ENCODE measurements around the gene LRP1B. TPM values are rescaled to one million over a fixed set of nuclear protein-coding genes. Genes with fewer than 3 reads are reported as not detected.

LRP1B gene
- total RNA-seq, 6 experiments from 2014 or later = 0.06 to 1.7 (median 0.15) TPM; not detected in 1

GRCh38 chr2:140337061-140337460 is 1793.8 kb downstream of the LRP1B start:
- no peak for ATAC-seq
- no peak for TF ChIP-seq CTCF (IDR thresholded peaks at IDR 0.05)
- H3K4me3 ChIP-seq = no peak overlapping the region
- H3K27me3 ChIP-seq = no peaks in the 10 kb centered on the region
- WGBS (ENCODE audit: insufficient coverage, low coverage, low lambda C conversion rate, missing lambda C conversion rate) = 74% methylated on average over 4 of the region's 4 CpGs
- no peaks in the 10 kb centered on the region for H3K9me3 ChIP-seq
- no peak for DNase-seq
- no peaks in the 10 kb centered on the region for H3K4me1 ChIP-seq
- H3K36me3 ChIP-seq = no peaks in the 10 kb centered on the region
- intact Hi-C loops (cut with DNase I) = no loop called here
- H3K27ac ChIP-seq = no peak overlapping the region

- Histone ChIP-seq H3K27me3 (no peaks in the 10 kb centered on the region), H3K27ac (no peak overlapping the region), H3K4me3 (no peak overlapping the region), H3K36me3 (no peaks in the 10 kb centered on the region), H3K9me3 (no peaks in the 10 kb centered on the region), H3K4me1 (no peaks in the 10 kb centered on the region)
- DNase-seq = no peak
- no peak for ATAC-seq
- TF ChIP-seq POLR2A (IDR thresholded peaks at IDR 0.05) (no peak), CTCF (IDR thresholded peaks at IDR 0.05) (no peak)
- intact Hi-C loops (cut with DNase I) = no loop called here
- WGBS (ENCODE audit: insufficient coverage, low coverage, low lambda C conversion rate, missing lambda C conversion rate) = 51% methylated on average over 3 of the region's 3 CpGs
Observed at GRCh38 chr2:140316345-140316744, 1814.5 kb downstream of the LRP1B start.

- ATAC-seq = no peak
- DNase-seq = no peak
- Histone ChIP-seq H3K9me3 (no peaks in the 10 kb centered on the region), H3K27me3 (no peaks in the 10 kb centered on the region), H3K4me3 (no peak overlapping the region), H3K36me3 (no peaks in the 10 kb centered on the region), H3K27ac (no peak overlapping the region), H3K4me1 (no peaks in the 10 kb centered on the region)
- 0% methylated on average over 1 of the region's 1 CpG for WGBS (ENCODE audit: insufficient coverage, low coverage, low lambda C conversion rate, missing lambda C conversion rate)
- TF ChIP-seq POLR2A (IDR thresholded peaks at IDR 0.05) (no peak), CTCF (IDR thresholded peaks at IDR 0.05) (no peak)
- intact Hi-C loops (cut with DNase I) = no loop called here
Observed at GRCh38 chr2:140311905-140312304, 1818.9 kb downstream of the LRP1B start.

- no peaks in the 10 kb centered on the region for H3K9me3 ChIP-seq
- no peaks in the 10 kb centered on the region for H3K27me3 ChIP-seq
- no peak overlapping the region for H3K27ac ChIP-seq
- no peaks in the 10 kb centered on the region for H3K4me1 ChIP-seq
- DNase-seq (no peak), ATAC-seq (no peak)
- intact Hi-C loops (cut with DNase I) = no loop called here
- no peaks in the 10 kb centered on the region for H3K36me3 ChIP-seq
- TF ChIP-seq CTCF (IDR thresholded peaks at IDR 0.05) = no peak
- no peak for TF ChIP-seq POLR2A (IDR thresholded peaks at IDR 0.05)
- no peak overlapping the region for H3K4me3 ChIP-seq
Observed at GRCh38 chr2:140308706-140309105, 1822.1 kb downstream of the LRP1B start.

- H3K9me3 ChIP-seq = no peaks in the 10 kb centered on the region
- H3K4me1 ChIP-seq = no peaks in the 10 kb centered on the region
- intact Hi-C loops (cut with DNase I) = no loop called here
- TF ChIP-seq POLR2A (IDR thresholded peaks at IDR 0.05) (no peak), CTCF (IDR thresholded peaks at IDR 0.05) (no peak)
- DNase-seq = no peak
- no peak overlapping the region for H3K4me3 ChIP-seq
- no peak overlapping the region for H3K27ac ChIP-seq
- H3K27me3 ChIP-seq = no peaks in the 10 kb centered on the region
- ATAC-seq = no peak
- H3K36me3 ChIP-seq = no peaks in the 10 kb centered on the region
Observed at GRCh38 chr2:140307532-140307931, 1823.3 kb downstream of the LRP1B start.

All from right lobe of liver (tissue), 6 donors.